ENCODE measurements around the gene TRAF3.

The TRAF3 gene

DNA sequence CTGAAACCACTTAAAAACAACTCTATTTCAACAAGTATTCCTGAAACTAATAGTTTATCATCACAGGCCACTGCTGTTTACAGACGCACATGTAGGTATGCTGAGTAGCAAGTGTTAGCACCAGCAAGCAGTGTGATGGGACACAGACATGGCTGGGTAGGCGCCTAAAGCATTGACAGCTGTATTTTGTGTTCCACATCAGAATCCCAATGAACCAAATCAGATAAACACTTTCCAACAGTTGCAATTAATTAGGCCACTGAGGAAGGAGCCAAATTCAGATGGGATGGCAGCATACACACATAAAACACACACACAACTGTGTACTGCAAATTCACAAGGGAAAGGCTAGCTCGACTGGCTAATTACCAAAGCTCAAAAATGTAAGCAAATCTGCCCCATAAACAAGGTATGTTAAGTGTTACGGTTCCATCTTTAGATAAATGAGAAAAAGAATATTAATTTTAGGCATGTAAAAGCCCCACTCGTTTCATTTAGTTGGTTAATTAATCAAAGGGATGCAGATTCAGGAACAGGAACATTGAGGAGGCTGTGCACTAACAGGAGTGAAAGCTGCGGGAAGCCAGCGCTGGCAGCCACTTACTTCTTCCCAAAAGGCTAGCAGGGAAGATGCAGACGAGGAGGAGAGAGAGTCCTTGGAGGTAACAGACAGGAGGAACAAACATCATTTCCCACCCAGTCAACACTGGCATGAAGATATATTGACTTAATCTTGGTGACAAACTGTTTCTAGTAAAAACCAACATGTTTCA lies 178.6 kb downstream of the TRAF3 start:
- no peak for DNase-seq (ENCODE audit: low read depth)

DNA sequence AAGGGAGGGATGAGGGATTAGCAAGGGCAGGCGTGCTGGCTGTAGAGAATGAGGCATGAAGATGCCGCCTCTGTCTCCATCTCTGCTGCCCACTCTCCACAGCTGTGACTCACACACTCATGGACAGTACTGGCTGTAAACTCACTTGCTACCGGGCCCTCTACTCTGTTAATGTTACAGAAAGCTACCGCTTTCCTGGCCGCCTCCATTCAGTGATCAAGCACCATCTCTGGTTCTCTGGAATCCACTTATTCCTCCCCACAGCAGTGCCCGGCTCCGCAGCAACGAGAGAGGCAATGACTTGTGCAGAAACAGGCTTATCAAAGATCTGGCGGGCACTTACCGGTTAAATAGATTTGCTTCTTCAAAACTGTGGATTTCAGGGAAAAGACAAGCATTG lies 180.0 kb downstream of the TRAF3 start:
- no peak for DNase-seq (ENCODE audit: low read depth)

GRCh38 chr14:102958461-102958860 lies 181.2 kb downstream of the TRAF3 start:
- DNase-seq (ENCODE audit: low read depth) = no peak
